Activated CD8-positive, alpha-beta memory T cell treated with anti-CD3 and anti-CD28 coated beads for 1 hour (primary cell): ENCODE data around the gene TRPM1.

Experiments
- DNase-seq, 2 donors: peaks; one replicate each; pipeline ENCODE4 v3.0.0-alpha.2; 2020; ENCODE audit warnings: low read depth in 1 of 2; ENCODE audit errors: extremely low read depth in 1 of 2

Gene TRPM1

GRCh38 chr15:30984118-30984517, 117.4 kb downstream of the TRPM1 start:
- DNase-seq: no peak

DNA sequence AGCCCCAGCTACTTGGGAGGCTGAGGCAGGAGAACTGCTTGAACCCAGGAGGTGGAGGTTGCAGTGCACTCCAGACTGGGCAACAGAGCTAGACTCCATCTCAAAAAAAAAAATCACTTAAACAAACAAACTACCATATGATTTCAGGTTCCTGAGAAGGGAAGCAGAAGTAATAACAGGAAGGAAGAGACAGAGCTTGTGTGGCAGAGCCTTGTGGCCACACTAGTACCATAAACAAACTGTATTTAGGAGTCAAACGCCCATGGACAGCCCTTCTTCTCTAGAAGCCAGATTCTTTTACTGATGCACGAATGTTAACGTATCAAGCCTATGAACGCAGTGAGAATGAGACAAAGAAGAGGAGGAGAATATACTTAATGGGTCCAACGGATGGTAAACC, 122.1 kb downstream of the TRPM1 start:
- no peak for DNase-seq

- no peak for DNase-seq
Measured at GRCh38 chr15:30978328-30978727, 123.2 kb downstream of the TRPM1 start.

DNA sequence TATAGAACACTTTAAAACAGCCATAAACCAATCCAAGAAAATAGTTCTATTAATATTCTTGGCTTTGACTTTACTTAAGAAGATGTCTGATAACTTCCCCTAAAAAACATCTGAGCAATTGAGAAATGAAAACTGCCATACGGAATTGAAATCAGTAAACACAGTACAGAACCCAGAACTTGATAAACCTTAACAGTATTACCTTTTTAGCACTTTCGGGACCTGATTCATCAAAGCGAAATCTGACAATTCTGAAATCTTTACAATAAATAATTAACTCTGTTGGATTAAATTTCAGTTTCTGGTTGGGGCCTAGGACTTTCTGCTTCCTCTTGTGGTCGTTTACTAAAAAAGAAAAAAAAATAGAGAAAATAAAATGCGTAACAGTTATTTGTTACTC, 127.4 kb downstream of the TRPM1 start:
- no peak for DNase-seq

GRCh38 chr15:30973379-30973778, 128.1 kb downstream of the TRPM1 start:
- DNase-seq: no peak

GRCh38 chr15:30969724-30970123, 131.8 kb downstream of the TRPM1 start:
- DNase-seq: no peak

- no peak for DNase-seq
Measured at GRCh38 chr15:30963681-30964080, 137.8 kb downstream of the TRPM1 start.

- DNase-seq: no peak
Measured at GRCh38 chr15:30962659-30963058, 138.9 kb downstream of the TRPM1 start.

- DNase-seq: no peak
Measured at GRCh38 chr15:30962079-30962478, 139.4 kb downstream of the TRPM1 start.

DNA sequence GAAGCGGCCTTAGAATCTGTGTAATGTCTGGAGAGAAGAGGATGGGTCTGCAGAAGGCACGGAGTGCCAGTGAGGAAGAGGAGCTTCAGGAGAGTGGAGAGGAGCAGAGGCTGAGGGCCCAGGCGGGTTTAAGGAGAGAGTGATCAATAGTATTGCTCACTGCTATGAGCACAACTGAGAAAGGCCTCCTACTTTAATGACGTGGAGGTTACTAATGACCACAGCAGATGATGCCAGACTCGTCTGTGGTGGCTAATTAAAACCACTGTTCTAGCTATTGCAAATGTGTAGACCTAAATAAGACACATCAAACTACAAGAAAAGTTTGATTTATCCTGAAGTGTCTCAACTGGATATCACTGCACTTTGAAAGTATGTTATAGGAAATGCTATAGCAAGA, 143.3 kb downstream of the TRPM1 start:
- DNase-seq: no peak

- DNase-seq: no peak
Measured at GRCh38 chr15:30956216-30957124, 145.1 kb downstream of the TRPM1 start.

GRCh38 chr15:30954674-30955073, 146.9 kb downstream of the TRPM1 start:
- no peak for DNase-seq

GRCh38 chr15:30953731-30954378, 147.7 kb downstream of the TRPM1 start:
- DNase-seq: no peak

DNA sequence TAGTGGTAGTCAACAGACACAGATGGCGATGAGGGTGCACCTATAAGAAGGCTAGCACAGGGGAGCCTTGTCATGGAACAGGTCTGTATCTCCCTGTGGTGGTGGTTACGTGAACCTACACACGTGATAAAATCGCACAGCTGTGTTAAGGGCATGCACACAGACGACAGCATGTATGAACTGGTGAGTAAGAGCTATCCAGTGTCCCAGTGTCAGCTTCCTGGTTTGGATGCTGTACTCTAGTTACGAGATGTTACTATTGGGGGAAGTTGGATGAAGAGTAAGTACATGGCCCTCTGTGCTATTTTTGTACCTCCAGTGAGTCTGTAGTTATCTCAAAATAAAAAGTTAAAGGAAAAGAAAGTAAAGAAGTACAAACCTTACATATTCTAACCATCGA, 148.3 kb downstream of the TRPM1 start:
- no peak for DNase-seq
